ENCODE measurements around the gene TCF20.

TCF20 gene

DNA sequence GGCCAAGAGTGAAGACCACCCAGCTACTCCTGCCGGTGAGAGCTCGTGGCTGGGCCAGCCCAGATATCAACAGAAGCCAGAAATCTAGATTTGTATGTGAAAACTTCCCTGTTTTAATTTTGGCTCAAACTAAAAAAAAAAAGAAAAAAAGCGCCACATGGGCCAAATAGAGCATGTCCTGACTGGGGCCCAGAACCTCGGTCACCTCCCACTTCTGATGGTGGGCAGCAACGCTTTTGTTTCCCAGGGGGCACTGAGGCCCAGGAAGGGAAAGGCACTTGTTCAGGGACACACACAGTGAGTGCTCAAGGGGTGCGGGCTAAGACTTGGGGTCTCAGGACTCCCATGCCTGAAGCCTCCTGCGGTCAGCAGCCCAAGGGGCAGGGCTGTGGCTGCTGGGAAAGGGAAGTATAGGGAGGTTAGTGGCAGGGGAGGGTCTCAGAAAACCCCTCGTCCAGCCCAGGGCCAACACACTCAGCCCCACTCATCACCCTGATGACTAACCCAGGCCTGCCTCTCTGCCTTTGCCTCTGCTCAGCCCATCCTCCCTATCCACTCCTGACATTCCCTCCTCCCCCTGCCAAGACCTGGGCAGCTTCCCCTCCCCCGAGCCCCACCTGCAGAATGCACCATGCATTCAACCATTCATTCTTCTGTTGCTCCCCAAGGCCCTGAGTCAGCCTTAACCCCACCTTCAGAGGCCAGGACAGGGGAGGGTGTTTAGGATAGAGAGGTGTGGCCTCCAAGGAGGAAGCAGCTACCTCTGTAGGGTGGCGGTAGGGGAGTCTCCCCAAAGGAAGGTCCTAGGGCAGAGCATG, 30.0 kb upstream of the TCF20 start:
- no peak for DNase-seq (ENCODE audit: low read depth in 2 of 2, low spot score in 1 of 2)

DNA sequence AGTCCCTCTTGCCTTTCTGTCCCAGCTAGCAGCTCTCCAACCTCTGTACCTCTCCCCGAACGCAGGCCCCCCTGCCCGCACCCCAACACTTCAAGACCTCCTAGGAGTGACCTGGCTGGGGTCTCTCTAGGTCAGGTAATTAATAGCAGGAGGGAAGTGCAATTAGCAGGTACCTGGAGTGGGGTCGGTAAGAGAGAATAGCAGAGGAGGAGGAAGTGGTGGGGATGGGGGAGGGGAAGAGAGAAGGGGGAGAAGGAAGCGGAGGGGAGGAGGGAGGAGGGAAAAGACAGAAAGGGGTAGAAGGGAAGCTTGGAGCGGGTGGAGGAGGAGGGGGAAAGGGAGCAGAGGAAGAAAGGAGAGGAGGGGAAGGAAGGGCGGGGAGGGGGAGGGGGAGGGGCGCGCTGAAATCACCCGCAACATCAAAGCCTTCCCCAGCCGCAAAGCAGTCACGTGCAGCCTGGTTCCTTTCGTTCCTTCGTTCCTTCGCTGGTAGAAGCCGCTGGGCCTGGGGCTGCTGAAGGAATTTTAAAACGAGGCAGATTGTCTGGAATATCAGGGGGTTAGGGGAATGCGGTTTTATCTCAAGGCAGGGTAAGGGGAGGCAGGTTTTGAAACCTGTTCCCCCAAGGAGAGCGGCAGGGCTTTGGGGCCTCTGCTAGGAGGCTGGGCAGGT, 29.3 kb upstream of the TCF20 start:
- no peak for DNase-seq (ENCODE audit: low read depth in 2 of 2, low spot score in 1 of 2)

GRCh38 chr22:42298746-42299145, 28.3 kb upstream of the TCF20 start:
- DNase-seq (ENCODE audit: low read depth in 2 of 2, low spot score in 1 of 2) = no peak

- no peak for DNase-seq (ENCODE audit: low read depth in 2 of 2, low spot score in 1 of 2)
These were observed 27.3 kb upstream of the TCF20 start for GRCh38 chr22:42297778-42298177.

DNA sequence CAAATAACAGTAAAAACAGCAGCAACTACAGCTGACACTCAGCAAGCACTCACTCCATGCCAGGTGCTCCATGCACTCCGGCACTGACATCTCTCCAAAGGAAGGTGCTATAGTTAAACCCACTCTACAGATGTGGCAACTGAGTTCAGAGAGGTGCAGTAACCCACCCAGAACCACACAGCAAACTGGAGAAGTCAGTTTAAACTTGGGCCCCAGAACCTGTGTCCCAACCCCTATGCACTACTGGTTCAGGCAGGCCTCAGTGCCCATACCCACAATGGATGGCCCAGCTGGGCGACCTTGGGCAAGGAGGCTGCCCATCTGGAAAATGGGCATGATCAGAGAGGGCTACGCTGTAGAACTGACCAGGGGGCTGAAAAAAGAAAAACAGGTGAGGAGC, 26.4 kb upstream of the TCF20 start:
- no peak for DNase-seq (ENCODE audit: low read depth in 2 of 2, low spot score in 1 of 2)

GRCh38 chr22:42296381-42296853, 26.0 kb upstream of the TCF20 start:
- DNase-seq (ENCODE audit: low read depth in 2 of 2, low spot score in 1 of 2) = no peak

DNA sequence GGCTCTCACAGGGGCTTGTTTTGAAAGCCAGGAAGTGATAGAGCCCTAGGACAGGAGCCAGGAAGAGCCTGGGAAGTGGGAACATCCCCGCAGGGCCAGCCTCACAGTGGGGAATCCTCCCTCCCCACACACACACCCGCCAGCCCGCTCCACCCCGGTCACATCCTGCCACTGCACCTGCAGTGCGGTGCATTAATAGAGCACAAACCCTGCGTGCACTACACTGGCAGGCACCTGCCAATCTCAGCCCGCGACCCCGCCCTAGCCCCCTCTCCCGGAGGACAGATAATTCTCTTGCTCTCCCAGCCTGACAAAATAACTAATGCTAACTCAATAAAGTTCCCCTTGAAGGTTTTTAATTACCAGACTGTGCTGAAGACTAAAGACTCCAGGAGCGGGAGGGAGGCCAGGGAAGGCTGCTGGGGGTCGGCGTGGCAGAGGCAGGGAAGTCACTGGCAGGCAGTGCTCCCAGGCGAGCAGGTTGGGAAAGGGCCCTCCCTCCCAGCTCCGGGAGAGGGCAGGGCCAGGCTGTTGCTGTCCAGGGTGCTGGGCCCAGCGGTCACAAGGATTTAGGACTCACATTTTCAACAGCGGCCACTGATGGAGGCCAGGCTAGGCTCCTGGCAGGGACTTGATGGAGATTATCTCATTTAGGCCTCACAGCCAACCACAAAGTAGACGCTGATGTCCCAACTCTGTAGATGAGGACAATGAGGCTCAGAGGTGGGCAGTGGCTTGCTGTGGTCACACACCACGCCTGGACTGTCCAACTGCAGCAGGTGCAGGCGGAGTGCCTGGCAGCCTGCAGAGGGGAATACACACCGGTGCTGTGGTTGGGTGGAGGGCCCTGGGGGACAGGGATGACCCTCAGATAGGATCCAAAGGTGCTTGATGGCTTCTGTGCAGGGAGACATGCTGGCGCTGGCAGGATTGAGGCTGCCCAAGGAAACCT, 23.9 kb upstream of the TCF20 start:
- no peak for DNase-seq (ENCODE audit: low read depth in 2 of 2, low spot score in 1 of 2)

GRCh38 chr22:42292732-42293520, 22.5 kb upstream of the TCF20 start:
- DNase-seq (ENCODE audit: low read depth in 2 of 2, low spot score in 1 of 2) = no peak

DNA sequence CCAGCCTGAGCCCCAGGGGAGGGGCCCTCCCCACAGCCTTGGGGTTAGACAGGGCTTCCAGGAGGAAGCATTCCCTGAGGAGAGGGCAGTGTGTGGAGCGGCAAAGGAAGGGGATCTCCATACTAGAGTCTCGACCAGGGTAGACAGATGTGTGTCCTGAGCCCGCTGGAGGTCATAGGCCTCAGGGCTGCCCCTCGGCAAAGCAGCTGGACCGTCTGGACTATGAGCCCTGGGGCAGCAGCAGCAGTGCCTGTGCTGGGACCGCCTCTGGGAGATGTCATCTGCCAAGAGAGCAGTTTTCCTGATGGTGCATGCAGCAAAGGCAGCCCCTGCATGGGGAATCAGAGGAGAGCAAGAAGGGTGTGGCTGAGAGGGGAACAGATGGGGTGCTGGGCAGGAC, 20.8 kb upstream of the TCF20 start:
- no peak for DNase-seq (ENCODE audit: low read depth in 2 of 2, low spot score in 1 of 2)

DNA sequence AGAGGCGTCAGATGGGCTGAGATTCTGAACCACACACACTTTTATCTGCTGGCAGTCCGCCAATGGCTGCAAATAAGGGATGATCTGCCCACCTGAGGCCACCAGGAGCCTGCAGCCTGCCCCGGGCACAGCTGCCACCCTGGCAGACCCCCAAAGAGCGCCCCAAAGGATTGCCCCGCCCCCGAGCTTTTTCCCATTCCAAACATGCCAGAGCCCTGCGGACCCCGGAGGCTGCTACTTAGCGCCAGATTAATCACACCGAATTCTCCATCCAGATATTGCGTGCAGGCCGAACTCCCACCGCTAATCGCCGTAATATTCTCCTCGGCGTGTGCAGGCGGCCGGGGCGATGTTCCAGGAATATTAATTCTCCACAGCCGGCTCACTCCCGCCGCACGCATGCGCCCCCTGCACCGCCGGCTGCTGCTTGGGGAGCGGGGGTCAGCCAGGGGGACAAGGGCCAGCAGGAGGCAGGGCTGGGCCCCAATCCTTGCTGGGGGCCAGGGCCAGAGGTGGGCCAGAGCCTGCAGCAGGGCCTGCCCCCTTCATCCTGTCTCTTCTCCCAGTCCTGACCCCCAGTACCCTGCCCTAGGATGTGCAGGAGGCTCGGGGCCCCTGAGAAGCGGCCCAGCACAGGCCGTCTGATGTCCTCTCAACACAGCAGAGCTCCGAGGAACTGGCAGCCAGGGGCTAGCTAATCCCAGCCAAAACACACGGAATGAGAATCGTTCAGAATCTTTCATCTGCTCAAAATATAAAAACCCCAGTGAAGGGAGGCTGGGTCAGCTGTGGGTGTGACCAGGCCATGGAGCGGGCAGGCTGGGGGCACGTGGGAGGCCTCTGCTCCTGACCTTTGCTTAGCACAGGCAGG, 19.5 kb upstream of the TCF20 start:
- DNase-seq (ENCODE audit: low read depth in 2 of 2, low spot score in 1 of 2) = no peak

DNA sequence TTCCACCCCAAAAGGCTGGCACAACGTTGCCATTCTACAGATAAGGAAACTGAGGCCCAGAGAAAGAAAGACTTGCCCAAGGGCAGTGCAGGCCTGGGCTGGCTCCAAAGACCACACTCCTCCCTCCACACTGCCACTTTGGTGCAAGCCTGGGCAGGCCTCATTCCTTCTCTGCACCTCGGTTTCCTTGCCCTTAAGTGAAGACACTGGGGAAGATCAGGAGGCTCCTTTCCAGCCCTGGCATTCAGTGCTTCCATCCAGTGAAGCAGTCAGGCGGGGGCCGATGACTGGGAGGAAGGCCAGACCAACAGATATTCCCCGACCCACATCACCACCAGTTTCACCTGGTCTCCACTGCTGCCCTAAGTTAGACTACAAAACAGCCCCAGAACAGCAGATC, 18.3 kb upstream of the TCF20 start:
- no peak for DNase-seq (ENCODE audit: low read depth in 2 of 2, low spot score in 1 of 2)

DNA sequence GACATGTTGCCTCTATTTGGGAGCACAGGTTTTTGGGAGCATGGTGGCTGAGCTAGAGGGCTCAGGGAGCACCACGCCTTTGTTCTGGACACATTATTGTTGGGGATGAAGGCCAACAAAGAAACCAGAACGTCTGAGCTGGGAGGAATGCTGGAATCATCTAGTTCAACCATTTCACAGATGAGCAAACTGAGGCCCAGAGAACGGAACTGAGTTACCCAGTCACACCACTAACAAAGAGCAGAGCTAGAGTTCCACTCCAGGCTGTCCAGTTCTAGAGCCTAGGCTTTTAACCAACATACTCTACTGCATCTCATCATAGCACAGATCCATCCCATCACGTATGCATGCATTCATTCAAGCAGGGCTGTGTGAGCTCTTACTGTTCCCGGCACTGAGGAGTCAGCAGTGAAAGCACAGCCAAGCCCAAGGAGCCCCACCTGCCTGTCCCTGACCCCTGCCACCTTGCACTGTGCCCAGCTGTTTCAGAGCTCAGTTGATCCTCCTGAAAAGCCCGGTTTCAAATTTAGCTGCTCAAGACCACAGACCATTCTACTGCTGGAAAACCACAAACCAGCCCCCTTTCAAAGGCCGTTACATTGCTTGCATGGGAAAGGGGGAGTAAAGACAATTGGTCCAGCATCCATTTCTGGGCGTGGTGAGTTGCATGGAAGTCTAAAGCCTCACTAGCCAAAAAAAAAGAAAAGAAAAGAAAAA, 16.9 kb upstream of the TCF20 start:
- DNase-seq (ENCODE audit: low read depth in 2 of 2, low spot score in 1 of 2) = no peak

DNA sequence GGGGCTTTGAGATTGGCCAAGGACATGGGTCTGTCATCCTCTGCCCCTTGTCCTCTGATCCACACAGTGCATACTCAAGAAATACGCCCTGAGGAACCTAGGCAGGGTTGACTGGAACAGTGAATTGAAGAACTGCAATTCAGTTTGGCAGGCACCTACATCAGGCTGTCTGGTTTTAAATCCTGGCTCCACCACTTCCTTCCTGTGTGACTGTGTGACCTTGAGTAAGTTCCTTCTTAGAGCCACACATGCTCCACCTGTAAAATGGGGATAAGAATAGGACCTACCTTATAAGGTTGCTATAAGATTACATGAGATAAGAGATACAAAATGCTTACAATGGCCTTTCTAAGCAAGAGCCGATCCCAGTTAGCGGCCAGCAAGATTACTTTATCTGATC, 15.8 kb upstream of the TCF20 start:
- no peak for DNase-seq (ENCODE audit: low read depth in 2 of 2, low spot score in 1 of 2)

DNA sequence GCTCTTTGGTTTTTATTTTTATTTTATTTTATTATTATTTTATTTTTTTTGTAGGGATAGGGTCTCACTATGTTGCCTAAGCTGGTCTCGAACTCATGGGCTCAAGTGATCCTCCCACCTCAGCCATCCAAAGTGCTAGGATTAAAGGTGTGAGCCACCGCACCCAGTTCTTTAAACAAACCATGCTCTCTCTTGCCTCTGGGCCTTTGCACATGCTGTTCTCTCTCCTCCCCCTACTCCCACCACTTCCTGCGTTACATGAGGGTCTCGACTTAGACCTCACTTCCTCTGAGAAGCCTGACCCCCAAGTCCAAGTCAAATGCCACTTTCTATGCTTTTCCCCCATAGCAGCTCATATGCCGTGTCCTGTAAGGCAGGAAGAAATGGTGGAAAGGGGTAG, 15.2 kb upstream of the TCF20 start:
- no peak for DNase-seq (ENCODE audit: low read depth in 2 of 2, low spot score in 1 of 2)

- DNase-seq (ENCODE audit: low read depth in 2 of 2, low spot score in 1 of 2) = no peak
These were observed 14.3 kb upstream of the TCF20 start for GRCh38 chr22:42284643-42285181.

- DNase-seq (ENCODE audit: low read depth in 2 of 2, low spot score in 1 of 2) = no peak
These were observed 13.7 kb upstream of the TCF20 start for GRCh38 chr22:42284202-42284591.

DNA sequence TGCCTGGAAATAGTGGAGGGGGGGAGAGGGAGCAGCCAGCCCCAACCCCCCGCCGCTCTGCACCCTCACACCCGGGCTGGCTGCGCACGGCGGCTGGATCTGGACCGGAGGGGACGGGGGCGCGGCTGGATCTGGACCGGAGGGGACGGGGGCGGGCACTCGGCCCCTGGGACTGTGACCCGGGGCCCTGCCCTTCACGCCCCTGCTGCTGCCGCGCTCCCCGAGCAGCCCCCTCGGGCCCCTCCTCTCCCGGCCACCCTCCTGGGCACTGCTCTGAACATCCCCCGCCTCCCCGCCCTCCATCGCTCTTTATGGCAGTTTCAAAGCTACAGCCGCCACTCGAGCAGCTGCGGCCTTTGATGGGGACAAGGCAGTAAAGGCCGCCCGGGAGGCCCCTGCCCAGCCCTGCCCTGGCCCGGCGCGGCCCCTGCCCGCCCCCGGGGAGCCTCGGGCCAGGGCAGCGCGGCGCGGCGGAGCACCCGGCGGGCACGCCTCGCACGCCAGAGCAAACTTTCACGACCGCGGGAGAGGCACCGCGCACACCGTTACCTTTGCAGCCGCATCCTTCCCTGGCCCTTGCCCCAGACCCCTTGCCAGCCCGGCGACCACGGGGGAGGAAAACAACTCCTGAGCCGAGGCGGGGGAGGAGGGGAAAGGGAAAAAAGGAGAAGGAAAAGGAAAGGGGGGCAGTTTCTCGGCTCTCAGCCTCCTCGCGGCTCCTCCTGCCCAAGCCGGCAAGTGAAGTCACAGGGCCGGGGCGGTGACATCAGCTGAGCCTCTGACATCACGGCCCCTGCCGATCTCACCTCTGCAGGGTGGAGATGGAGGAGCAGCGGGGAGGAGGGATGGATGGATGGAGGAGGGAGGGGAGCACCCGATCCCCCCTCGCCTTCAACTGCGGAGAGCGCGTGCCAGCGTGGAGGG, 13.1 kb upstream of the TCF20 start:
- DNase-seq (ENCODE audit: low read depth in 2 of 2, low spot score in 1 of 2) = no peak

GRCh38 chr22:42282943-42283277, 12.5 kb upstream of the TCF20 start:
- DNase-seq (ENCODE audit: low read depth in 2 of 2, low spot score in 1 of 2) = no peak
